T-helper 22 cell (primary cell): ENCODE data around the gene PFDN5.
"Not testable (repeated sequence)": the region's sequence is repeated elsewhere in the genome, so short reads cannot be mapped to it uniquely, and the experiment has no call there.

Experiments
- DNase-seq: peaks from one replicate; pipeline ENCODE4 v3.0.0-alpha.2; 2020; ENCODE audit warnings: low read depth

Gene PFDN5

DNA sequence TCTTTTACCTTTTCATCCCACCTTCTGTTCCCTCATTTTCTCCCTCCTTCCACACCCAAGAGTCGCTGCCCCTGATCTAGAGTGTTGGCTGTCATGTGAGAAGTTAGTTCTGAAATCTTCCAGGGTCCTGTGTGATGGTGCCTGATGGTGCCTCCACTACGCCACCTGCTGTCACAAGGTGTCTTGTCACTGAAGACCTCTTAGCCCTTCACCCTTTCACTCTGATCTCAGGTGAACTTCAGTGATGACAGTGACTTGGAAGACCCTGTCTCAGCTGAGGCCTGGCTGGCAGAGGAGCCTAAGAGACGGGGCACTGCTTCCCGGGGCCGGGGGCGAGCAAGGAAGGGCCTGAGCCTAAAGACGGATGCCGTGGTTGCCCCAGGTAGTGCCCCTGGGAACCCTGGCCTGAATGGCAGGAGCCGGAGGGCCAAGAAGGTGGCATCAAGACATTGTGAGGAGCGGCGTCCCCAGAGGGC lies 7.6 kb upstream of the PFDN5 start:
- DNase-seq = peak; percentile 28

DNA sequence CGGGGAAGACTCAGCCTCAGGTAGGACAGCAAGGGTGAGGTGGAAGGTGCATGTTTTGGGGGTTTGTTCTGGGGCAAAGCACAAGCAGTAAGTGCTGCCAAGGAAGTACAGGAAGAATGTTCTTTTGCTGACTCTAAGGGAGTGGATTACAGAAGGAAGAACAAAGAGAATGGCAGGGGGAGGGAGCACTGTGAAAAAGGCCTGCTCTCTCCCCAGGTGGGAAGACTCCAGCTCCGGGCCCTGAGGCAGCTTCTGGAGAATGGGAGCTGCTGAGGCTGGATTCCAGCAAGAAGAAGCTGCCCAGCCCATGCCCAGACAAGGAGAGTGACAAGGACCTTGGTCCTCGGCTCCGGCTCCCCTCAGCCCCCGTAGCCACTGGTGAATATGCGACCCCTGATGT lies 7.0 kb upstream of the PFDN5 start:
- no peak for DNase-seq

DNA sequence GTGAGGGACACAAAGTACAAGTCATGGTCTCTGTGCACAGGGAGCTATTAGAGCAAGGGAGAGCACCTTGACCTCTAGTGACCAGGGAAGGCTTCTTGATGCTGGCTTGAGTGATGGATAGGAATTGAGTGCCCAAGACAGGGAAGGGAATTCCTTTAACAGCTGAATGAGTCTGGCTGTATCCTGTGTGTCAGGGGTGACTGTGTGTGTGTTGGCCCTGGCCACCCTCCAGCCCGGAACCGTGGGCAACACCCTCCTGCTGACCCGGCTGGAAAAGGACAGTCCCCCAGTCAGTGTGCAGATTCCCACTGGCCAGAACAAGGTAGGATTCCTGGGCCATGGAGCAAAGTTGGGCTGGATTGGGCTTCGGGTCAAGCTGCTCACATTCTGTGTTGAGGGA lies 5.5 kb upstream of the PFDN5 start:
- DNase-seq = no peak

DNA sequence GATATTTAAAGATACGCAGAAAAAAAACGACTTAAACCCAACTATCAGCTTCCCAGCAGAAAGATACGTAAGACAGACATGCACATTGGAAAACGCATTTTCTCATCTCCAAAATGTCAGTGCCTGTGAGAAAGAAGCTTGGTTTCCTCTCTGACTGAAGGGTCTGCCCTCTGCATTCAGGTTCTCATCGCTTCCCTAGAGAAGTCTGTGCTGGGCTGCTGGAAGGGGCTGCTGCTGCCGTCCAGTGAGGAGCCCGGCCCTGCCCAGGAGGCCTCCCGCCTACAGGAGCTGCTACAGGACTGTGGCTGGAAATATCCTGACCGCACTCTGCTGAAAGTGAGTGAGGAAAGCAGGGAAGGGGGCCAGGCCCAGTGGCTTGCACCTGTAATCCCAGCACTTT lies 4.7 kb upstream of the PFDN5 start:
- no peak for DNase-seq

DNA sequence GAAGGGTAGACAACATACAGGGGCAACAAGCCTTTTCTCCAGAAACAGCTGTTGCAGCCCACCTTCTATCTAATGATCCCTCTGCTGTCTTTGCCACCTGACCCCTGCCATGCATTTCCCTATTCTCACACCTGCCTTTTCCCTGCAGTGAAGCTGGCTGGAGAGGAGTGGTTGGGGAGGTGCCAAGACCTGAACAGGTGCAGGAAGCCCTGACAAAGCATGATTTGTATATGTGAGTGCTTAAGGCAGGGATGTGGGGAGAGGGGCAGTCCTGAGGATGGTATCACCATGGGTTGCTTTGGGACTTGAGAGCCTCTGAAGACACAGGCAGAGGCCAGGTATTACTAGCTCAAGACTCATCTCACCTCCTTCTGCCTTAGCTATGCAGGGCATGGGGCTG lies 2.9 kb upstream of the PFDN5 start:
- DNase-seq = no peak

DNA sequence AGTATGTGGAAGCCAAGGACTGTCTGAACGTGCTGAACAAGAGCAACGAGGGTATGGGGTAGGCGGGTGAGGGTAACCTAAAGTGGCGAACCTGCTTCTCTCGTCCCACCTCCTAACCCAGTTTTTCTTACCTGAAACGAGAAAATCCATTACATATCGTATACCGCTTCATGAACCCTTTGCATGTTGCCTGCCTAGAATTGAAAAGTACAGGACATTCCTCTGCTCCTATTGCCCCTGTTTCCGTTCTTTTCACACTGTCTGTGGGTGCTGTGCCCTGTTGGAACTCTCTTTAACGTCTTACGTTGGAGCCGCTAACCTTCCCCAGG lies 513 bp downstream of the PFDN5 start:
- DNase-seq = no peak

DNA sequence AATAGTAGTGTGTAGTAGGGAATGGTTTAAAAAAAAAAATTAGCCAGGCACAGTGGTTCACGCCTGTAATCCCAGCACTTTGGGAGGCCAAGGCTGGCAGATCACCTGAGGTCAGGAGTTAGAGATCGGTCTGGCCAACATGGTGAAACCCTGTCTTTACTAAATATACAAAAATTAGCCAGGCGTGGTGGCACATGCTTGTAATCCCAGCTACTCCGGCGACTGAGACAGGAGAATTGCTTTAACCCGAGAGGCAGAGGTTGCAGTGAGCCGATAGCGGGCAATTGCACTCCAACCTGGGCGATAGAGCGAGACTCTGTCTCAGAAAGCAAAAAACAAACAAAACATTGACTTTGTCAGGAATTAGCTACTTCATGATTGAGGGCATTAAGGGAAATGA lies 1.8 kb downstream of the PFDN5 start:
- not testable (repeated sequence) for DNase-seq

DNA sequence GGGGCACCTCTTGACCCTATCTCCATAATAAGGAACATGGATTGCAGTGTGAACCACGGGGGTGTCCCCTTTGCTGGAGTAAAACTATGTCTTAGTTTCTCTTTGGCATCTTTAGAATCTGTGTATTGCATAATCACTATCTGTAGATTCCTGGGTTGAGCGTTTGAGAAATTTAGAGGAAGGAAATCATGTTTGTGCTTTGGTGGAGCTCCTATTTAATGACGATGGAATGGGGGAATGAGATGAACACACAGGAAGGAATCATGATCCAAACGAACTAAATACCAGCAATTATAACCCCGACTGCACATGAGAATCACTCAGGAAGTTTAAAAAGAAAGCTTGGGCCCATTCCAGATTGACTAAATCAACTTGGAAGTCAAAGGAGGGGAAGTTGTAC lies 2.8 kb downstream of the PFDN5 start:
- DNase-seq = no peak

DNA sequence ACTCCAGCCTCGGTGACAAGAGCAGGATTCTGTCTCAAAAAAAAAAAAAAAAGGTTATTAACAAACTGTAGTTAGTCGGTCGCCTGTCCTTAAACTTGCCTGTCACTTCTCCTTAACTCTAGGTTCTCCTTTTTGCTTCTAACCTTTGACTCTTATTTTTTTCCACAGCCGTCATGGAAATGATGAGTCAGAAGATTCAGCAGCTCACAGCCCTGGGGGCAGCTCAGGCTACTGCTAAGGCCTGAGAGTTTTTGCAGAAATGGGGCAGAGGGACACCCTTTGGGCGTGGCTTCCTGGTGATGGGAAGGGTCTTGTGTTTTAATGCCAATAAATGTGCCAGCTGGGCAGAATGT lies 3.7 kb downstream of the PFDN5 start:
- DNase-seq = no peak

DNA sequence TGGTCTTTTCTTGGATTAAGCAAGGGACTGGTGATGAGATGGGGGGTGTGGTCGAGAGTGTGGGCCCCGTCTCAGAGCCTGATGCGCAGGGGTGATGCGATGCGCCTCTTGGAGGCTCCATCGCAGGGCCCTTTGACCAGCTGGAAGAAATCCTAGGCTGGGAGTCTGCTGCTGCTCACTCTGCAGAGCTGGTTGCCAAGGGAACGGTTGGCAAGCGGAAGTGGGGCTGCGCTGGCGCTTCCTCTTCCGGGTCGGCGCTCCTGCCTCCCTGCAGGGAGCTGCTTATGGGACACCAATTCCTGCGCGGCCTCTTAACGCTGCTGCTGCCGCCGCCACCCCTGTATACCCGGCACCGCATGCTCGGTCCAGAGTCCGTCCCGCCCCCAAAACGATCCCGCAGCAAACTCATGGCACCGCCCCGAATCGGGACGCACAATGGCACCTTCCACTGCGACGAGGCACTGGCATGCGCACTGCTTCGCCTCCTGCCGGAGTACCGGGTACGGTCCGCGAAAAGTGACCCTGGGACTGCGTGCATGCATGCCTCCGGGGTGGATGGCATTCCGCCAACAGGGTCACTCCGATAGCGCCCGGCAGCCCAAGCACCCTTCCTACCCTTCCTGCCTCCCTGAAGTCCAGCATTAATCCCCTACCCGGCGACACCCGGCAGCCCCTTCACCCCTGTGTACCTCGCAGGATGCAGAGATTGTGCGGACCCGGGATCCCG lies 4.3 kb downstream of the PFDN5 start, which contains the start of gene MYG1:
Gene MYG1 (plus strand): TSS at position 242 of the 727 bp plus-strand sequence. CDS start 43 bp downstream, at position 285.
- peak; percentile 81 for DNase-seq

DNA sequence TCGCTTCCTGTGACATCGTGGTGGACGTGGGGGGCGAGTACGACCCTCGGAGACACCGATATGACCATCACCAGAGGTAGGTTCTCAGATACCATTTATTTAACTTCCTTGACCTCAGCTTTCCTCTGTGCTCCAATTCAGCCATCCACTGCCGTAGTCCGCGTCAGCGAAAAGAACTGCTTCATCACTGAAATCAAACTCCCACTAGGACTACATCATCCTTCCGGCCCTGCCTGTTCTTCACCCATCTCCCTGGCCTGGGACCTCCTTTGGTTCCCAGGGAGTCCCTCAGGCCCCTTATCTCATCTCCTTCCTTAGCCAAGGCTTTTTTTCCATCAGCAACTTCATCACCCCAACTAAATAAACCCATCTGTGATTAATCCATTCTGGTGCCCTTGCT lies 4.8 kb downstream of the PFDN5 start:
- DNase-seq = no peak

DNA sequence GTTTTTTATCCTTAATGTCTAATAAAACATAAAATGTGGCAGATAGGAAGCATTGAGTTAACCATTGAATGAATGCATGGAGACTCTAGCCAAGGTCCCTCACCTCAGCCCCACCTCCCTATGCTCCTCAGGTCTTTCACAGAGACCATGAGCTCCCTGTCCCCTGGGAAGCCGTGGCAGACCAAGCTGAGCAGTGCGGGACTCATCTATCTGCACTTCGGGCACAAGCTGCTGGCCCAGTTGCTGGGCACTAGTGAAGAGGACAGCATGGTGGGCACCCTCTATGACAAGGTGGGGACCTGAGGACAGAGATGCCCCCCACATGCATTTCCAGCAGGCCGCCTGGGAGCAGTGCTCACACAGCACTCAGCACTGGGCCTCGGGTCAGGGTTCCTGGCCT lies 7.6 kb downstream of the PFDN5 start:
- no peak for DNase-seq

DNA sequence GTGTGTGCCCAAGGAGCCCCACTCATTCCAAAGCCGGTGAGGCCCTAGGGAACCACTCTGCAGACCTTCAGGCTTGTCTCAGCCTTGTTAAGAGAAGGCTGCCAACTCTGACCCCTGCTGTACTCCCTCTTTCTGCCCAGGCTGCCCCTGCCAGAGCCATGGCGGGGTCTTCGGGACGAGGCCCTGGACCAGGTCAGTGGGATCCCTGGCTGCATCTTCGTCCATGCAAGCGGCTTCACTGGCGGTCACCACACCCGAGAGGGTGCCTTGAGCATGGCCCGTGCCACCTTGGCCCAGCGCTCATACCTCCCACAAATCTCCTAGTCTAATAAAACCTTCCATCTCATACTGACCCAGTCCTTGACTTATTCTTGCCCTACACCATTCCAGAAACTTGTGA lies 11.5 kb downstream of the PFDN5 start:
- DNase-seq = no peak

DNA sequence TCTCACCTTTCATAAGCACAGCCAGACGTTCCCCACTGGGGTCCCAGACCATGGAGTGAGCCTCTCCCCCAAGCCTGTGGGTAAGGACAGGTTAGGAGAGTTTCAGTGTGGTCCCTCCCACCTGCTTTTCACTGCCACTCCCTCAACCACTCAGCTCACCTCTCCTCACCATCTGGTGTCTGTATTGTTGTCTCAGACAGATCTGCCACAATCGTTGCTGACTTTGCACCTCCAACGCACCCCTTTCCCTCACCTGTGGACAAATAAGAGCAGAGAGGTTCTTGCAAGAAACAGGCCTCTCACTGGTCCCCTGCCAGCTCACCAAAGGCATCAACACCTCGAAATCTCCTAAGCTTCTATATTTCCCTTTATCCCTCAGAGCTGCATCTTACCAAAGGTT lies 12.9 kb downstream of the PFDN5 start:
- DNase-seq = no peak

DNA sequence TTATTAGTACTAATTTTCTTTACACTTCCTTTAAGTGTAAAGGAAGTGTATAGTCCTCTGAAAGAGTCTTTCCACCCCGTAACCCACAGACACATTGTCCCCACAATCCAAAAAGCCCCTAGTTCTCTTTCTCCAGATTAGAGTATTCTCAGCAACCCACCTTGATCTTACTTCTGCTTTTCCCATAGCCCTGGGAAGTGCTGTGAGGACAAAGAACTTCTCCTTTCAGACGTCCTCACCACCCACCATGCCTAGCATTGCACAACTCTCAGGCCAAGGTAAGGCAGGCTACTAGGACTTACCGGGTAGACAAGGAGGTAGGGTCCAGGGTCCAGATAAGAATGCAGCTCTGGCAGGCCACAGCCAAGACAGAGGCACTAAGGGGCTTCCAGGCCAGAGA lies 18.7 kb downstream of the PFDN5 start:
- DNase-seq = no peak

DNA sequence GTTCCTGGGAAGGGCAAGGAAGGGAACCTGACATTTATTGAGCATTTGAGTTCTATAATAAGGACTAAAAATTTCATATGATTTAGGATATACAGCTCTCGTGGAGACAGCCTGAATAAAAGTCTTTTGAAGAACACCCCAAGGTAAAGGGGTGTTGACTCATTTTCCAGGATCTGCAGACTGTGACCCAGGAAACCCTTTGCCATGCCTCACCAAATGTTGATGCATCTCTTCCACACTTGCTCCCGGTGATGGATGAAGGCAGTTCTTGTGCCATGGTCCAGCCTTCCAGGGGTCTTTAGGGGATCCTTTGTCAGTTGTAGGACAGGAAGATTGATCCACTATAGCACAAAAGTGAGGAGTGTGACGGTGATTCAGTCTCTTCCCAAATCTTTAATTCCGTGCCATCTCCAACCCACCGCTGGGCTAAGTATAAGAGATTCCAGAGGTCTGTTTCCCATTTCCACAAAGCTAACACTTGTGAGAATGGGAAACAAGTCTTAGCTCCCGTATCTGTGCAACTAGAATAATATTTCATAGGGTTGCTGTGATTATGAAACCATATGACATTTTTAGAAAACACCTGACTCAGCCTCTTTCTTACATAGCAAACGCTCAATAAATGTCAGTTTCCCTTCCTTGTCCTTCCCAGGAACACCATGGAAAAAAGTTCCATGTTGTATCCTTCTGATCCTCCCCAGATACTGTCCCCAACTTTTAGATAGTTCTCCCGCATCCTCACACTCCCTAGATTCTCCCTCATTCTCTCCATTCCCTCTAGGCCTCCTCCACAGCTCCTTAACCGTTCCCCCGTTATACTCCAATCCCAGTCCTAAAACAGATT lies 25.2 kb downstream of the PFDN5 start:
- DNase-seq = no peak

DNA sequence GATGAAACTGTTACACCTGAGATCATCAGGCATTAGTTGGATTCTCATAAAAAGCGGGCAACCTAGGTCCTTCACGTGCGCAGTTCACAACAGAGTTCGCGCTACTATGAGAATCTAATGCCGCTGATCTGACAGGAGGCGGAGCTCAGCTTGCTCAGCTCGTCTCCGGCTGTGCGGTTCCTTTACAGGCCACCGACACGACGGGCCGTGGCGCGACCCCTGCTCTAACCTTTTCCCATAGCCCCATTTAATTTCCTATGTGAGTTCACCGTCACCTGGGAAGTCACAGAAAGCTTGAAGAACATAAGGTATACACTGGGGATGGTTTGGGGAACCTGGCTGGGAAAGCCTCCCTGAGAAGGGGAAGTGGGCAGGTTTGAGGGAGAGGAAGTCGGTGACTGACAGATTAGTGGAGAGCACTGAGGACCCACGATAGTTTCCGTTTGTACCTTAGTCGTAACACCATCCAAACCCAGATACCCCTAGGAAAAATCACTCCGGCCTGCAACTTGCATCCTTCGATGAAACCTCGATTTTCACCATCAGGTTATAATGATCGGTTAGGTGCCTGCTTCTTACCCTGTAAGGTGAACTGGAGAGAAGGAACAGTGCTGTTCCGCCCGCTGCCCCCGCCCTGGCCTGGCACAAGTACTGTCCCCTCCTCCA lies 28.9 kb downstream of the PFDN5 start:
- peak; percentile 18 for DNase-seq

DNA sequence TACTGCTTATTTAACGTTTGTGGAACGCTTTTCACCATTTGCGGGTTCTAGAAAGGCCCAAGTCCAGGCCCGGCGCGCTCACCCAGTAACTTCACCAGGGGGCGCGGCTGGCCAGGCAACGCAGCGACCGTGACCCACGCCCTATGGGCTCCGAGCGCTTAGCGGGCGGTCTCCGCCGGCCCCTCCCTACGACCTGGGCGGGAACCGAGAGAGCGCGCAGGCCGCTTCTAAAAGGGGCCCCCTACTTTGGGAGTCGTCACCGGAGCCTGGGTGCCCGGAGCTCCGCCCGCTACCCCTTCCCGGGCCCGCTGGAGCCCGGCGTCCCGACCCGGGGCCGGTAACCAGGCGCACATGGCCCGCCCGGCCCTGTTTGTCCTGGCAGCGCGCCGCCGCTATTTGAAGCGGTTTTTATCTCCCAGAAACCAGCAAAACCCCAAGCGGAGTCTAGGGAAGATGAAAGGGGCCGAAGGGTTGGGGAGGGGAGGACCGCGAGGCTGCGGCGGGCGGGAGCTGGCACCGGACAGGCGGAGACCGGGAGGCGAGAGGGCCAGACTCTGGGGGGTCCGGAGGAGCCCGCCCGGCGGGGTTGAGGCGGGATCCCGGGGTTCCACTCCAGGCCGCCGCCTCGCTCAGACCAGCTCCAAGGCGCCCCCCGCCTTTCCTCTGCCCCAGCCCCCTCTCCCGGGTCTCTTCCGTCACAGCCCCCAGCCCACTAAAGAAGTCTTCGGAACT lies 29.6 kb downstream of the PFDN5 start:
- DNase-seq = peak; percentile 75

DNA sequence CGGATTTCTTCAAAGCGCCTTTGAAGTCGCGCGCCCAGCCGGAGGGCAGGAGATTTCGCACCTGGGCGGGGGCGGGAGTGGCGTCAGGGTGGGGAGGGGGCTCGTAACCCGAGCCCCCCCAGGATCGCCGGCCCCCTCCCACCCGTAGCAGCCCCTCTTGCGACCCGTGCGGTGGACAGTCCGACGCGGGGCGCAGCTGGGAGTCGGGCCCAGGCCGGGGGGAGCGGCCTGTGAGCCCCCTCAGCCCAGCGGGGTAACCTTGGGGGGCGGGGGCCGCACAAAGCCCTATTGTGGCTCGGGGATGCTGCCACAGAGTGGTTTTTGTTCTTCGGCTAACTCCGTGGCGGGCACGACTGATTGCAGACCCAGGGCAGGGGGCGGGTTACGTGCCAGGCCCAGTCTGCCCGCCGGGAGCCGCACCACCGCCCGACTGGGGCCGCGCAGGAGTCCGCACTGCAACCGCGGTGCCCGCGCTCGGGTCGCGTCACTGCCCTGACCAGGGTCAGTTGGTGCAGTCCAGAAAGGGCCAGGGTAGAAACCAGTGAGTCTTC lies 30.2 kb downstream of the PFDN5 start:
- no peak for DNase-seq

DNA sequence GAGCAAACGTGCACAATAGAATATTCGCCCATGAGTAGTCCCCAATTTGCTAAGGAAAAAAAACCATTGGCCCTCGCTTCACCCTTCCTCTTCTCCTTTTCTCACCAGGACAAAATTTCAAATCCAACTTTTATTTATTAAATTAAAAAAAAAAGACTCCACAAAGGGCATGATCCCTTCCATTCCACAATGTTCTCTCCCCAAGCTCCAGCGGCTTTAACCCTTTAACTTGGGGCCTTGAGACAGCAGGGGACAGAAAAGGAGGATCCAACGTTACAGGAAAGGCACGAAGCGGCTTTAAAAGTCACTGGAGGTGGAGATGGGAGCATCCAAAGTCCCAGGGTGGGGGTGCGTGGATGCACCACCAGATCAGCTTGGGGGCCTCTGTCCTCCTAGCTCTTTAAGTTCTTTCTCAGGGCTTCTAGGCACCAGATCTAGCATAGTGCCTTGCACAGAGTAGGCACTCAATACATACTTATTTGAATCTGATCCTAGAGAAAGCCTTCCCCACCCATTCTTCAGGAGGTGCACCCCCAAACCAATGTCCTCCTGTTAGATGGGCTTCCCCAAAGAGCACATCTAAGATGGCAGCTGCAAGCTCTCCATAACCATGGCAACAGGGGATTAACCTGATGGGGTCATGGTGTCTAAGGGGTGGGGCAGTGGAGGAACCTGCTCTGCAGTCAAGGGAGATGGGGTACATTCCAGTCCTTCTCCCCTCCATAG lies 31.3 kb downstream of the PFDN5 start:
- no peak for DNase-seq

DNA sequence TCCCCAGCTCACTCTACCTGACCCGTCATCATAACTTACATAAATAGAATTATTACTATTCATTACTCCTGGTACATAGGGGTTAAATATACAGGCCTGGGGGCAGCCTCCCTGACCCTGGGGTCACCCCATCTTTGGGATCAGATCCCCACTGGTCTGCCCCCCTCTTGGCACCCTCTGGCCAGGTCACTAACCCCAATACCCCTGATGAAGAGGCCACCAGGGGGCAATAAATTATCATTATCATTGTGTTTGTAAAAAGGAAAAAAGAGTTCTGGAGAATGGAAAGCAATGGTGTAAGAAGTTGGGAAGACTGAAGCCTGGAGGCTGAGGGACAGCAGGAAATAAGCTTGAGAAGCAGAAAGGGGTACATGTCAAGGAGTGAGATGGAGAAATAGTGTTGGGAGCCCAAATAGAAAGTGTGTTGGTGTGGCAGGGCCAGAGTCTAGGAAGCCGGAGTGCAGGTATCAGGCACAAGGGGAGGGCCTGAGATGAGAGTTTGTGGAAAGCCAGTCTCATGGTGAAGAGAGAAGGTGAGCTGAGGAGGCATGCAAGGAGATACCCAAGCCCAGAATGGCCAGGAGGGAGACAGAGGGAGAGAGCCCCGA lies 32.2 kb downstream of the PFDN5 start:
- DNase-seq = no peak
